Fibroblast of lung (primary cell): ENCODE measurements around the gene TNS3. TPM values are rescaled to one million over a fixed set of nuclear protein-coding genes. Genes with fewer than 3 reads are reported as not detected.
A peak's percentile ranks its signal among the peaks of the same experiment; 100 is the strongest.

ENCODE experiments used
- DNase-seq, 2 donors: peaks; one replicate each; pipeline versions ENCODE4 v3.0.0 to v3.0.0-alpha.2; 2010; ENCODE audit warnings: low read depth in 2 of 2
- H2AFZ ChIP-seq: 2 replicates; pipeline ENCODE4 v1.5.1; 2012; ENCODE audit warnings: low read length, control low read depth, inconsistent platforms
- H3K27ac ChIP-seq: 2 replicates; pipeline ENCODE4 v1.5.1; 2011; ENCODE audit warnings: low read length, control low read depth; ENCODE audit not compliant: insufficient read depth
- H3K27me3 ChIP-seq: 2 replicates; pipeline ENCODE4 v1.5.1; 2011; ENCODE audit warnings: mild to moderate bottlenecking, low read length; ENCODE audit not compliant: control insufficient read depth, insufficient read depth
- H3K36me3 ChIP-seq: 2 replicates; pipeline ENCODE4 v1.5.1; 2011; ENCODE audit warnings: low read length; ENCODE audit not compliant: control insufficient read depth, insufficient read depth
- H3K4me1 ChIP-seq: 2 replicates; pipeline ENCODE4 v1.5.1; 2011; ENCODE audit warnings: low read length; ENCODE audit not compliant: control insufficient read depth, insufficient read depth; ENCODE audit errors: extremely low read depth
- H3K4me2 ChIP-seq: 2 replicates; pipeline ENCODE4 v1.5.1; 2011; ENCODE audit warnings: low read length, control low read depth; ENCODE audit not compliant: insufficient read depth; ENCODE audit errors: extremely low read depth
- H3K4me3 ChIP-seq, 4 experiments: fragments of 200-600 bp in 1 of 4; sonication (generic) in 1 of 4; replicated peaks in 1 of 4; 2 replicates each; pipeline ENCODE4 v1.5.1; 2011 to 2016; ENCODE audit warnings: low read length in 4 of 4, low read depth in 3 of 4, mild to moderate bottlenecking in 3 of 4, control low read depth in 2 of 4, inconsistent platforms in 1 of 4, mixed read lengths in 1 of 4; ENCODE audit not compliant: insufficient read depth in 1 of 4; ENCODE audit errors: control extremely low read depth in 1 of 4
- H3K79me2 ChIP-seq: 2 replicates; pipeline ENCODE4 v1.5.1; 2012; ENCODE audit warnings: mild to moderate bottlenecking, low read length, inconsistent platforms; ENCODE audit not compliant: control insufficient read depth, insufficient read depth
- H3K9ac ChIP-seq: 2 replicates; pipeline ENCODE4 v1.5.1; 2011; ENCODE audit warnings: mild to moderate bottlenecking, low read length, control low read depth; ENCODE audit not compliant: insufficient read depth
- H3K9me3 ChIP-seq: 2 replicates; pipeline ENCODE4 v1.5.1; 2012; ENCODE audit warnings: low read depth, low read length; ENCODE audit not compliant: control insufficient read depth, insufficient read depth
- H4K20me1 ChIP-seq: 2 replicates; pipeline ENCODE4 v1.5.1; 2011; ENCODE audit warnings: low read length; ENCODE audit not compliant: control insufficient read depth, insufficient read depth; ENCODE audit errors: extremely low read depth
- CTCF ChIP-seq, 2 donors: IDR thresholded peaks in 1 of 2; conservative IDR thresholded peaks in 1 of 2; 1 replicate in 1 of 2; 2 replicates in 1 of 2; pipeline ENCODE4 v1.5.1; 2011 to 2012; ENCODE audit warnings: low read length in 2 of 2, control low read depth in 1 of 2, inconsistent platforms in 1 of 2, low read depth in 1 of 2, mild to moderate bottlenecking in 1 of 2
- EZH2 ChIP-seq: IDR thresholded peaks from 2 replicates; pipeline ENCODE4 v1.5.1; 2012; ENCODE audit warnings: low read length, control low read depth, mild to moderate bottlenecking; ENCODE audit errors: missing control alignments
- polyA plus RNA-seq, 2 donors: library from polyadenylated mRNA; depleted of rRNA in 1 of 2; stranded (reverse) in 1 of 2; unstranded in 1 of 2; fragments of >200 nt; gene quantifications; 2 replicates each; pipeline ENCODE4 v1.2.1, GENCODE V29; 2011 to 2012; ENCODE audit warnings: missing spikeins in 1 of 2
- total RNA-seq: library from RNA; depleted of rRNA; stranded (reverse); fragments of >200 nt; gene quantifications from 2 replicates; pipeline ENCODE4 v1.2.1, GENCODE V29; 2014

Gene TNS3
- total and polyA plus RNA-seq, 2 donors (not counting 1 experiment from before 2014, with no cell fraction given) = 74.4 to 88.8 TPM

- no peaks in the 10 kb centered on the region for H3K79me2 ChIP-seq
- H4K20me1 ChIP-seq = no peaks in the 10 kb centered on the region
- no peaks in the 10 kb centered on the region for H3K9me3 ChIP-seq
- H3K36me3 ChIP-seq = peaks cover 13% of the 10 kb centered on the region
- TF ChIP-seq CTCF (conservative IDR thresholded peaks at IDR 0.05 in 1 of 2, IDR thresholded peaks at IDR 0.05 in 1 of 2; ENCODE audit: low read depth in 1 of 2, low read length in 2 of 2) (no peak), EZH2 (no peak)
- H3K9ac ChIP-seq = no peak overlapping the region
- no peaks in the 10 kb centered on the region for H3K27me3 ChIP-seq
- H3K4me2 ChIP-seq = no peak overlapping the region
- DNase-seq = no peak
- no peak overlapping the region for H2AFZ ChIP-seq
- no peak overlapping the region for H3K4me3 ChIP-seq
- no peak overlapping the region for H3K27ac ChIP-seq
- peaks cover 8% of the 10 kb centered on the region for H3K4me1 ChIP-seq
Measured at GRCh38 chr7:47394216-47394615, 187.7 kb downstream of the TNS3 start.

GRCh38 chr7:47393406-47393805 lies 188.5 kb downstream of the TNS3 start:
- DNase-seq = no peak
- Histone ChIP-seq H2AFZ (no peak overlapping the region), H3K4me3 (no peak overlapping the region), H3K9me3 (no peaks in the 10 kb centered on the region), H3K79me2 (no peaks in the 10 kb centered on the region), H4K20me1 (no peaks in the 10 kb centered on the region), H3K4me1 (peaks cover 8% of the 10 kb centered on the region), H3K36me3 (peaks cover 13% of the 10 kb centered on the region), H3K9ac (no peak overlapping the region), H3K27me3 (no peaks in the 10 kb centered on the region), H3K27ac (no peak overlapping the region), H3K4me2 (no peak overlapping the region)
- no peak for TF ChIP-seq CTCF (conservative IDR thresholded peaks at IDR 0.05 in 1 of 2, IDR thresholded peaks at IDR 0.05 in 1 of 2; ENCODE audit: low read depth in 1 of 2, low read length in 2 of 2)
- TF ChIP-seq EZH2 = no peak

- Histone ChIP-seq H2AFZ (no peak overlapping the region), H3K4me1 (peaks cover 8% of the 10 kb centered on the region), H3K9me3 (no peaks in the 10 kb centered on the region), H3K4me3 (no peak overlapping the region), H3K9ac (no peak overlapping the region), H4K20me1 (no peaks in the 10 kb centered on the region), H3K36me3 (peaks cover 19% of the 10 kb centered on the region), H3K79me2 (no peaks in the 10 kb centered on the region), H3K4me2 (no peak overlapping the region), H3K27me3 (no peaks in the 10 kb centered on the region), H3K27ac (no peak overlapping the region)
- TF ChIP-seq EZH2 = no peak
- TF ChIP-seq CTCF (conservative IDR thresholded peaks at IDR 0.05 in 1 of 2, IDR thresholded peaks at IDR 0.05 in 1 of 2; ENCODE audit: low read depth in 1 of 2, low read length in 2 of 2) = peak; percentile 82 to 89
- peak; percentile 98 for DNase-seq
Measured at GRCh38 chr7:47392241-47392759, 189.6 kb downstream of the TNS3 start.
